HEK293 (cell line): ENCODE results near the gene GPATCH2.

Experiments used
- CTCF ChIA-PET: fragments of 350-600 bp; formaldehyde crosslinking; extraction: SDS; loops from one replicate; lab custom pipeline; 2021; ENCODE audit warnings: antibody characterized with exemption; lab: Yijun Ruan, JAX
- POLR2A ChIA-PET: fragments of 300-600 bp; formaldehyde crosslinking; extraction: SDS; loops from one replicate; lab custom pipeline; 2020; ENCODE audit warnings: antibody characterized with exemption, inconsistent platforms; lab: Yijun Ruan, JAX
- H3K27ac ChIP-seq: fragments of 200-500 bp; sonication (Bioruptor generic); 2 replicates; pipeline ENCODE4 v1.5.1; 2014; ENCODE audit warnings: low read depth, low read length, control low read depth, inconsistent platforms; ENCODE audit errors: extremely low read depth
- H3K36me3 ChIP-seq, 2 experiments: fragments of 200-500 bp in 1 of 2; sonication (Bioruptor generic) in 1 of 2; 1 replicate in 1 of 2; 2 replicates in 1 of 2; pipeline ENCODE4 v1.5.1; 2014 to 2017; ENCODE audit warnings: inconsistent platforms in 2 of 2, low read length in 2 of 2; ENCODE audit not compliant: control insufficient read depth in 2 of 2, insufficient read depth in 1 of 2
- H3K4me1 ChIP-seq: fragments of 200-500 bp; sonication (Bioruptor generic); 2 replicates; pipeline ENCODE4 v1.5.1; 2014; ENCODE audit warnings: mild to moderate bottlenecking, low read length, inconsistent platforms; ENCODE audit not compliant: control insufficient read depth, insufficient read depth
- H3K4me3 ChIP-seq: 2 replicates; pipeline ENCODE4 v1.5.1; 2011; ENCODE audit warnings: low read depth, mild to moderate bottlenecking, control low read depth, low read length, moderate library complexity
- H3K9me3 ChIP-seq: fragments of 200-500 bp; sonication (Bioruptor generic); 2 replicates; pipeline ENCODE4 v1.5.1; 2014; ENCODE audit warnings: low read depth, low read length, inconsistent platforms; ENCODE audit not compliant: control insufficient read depth, insufficient read depth
- GFI1B ChIP-seq: fragments of 450-650 bp; formaldehyde crosslinking; IDR thresholded peaks from 2 replicates; pipeline ENCODE4 v1.5.1; 2016; ENCODE audit warnings: missing biosample characterization, missing genetic modification characterization
- HOXC10 ChIP-seq: sonication (generic); formaldehyde crosslinking; IDR thresholded peaks from 2 replicates; pipeline ENCODE4 v1.8.1; 2023; ENCODE audit warnings: mild to moderate bottlenecking, missing genetic modification reagents
- ZBTB17 ChIP-seq: fragments of 450-650 bp; formaldehyde crosslinking; IDR thresholded peaks from 2 replicates; pipeline ENCODE4 v1.5.1; 2016; ENCODE audit warnings: missing biosample characterization, missing genetic modification characterization
- ZBTB26 ChIP-seq: fragments of 450-650 bp; formaldehyde crosslinking; optimal IDR thresholded peaks from 2 replicates; pipeline ENCODE3; 2016; ENCODE audit warnings: missing biosample characterization, mild to moderate bottlenecking, missing genetic modification characterization
- ZNF148 ChIP-seq: fragments of 450-650 bp; formaldehyde crosslinking; IDR thresholded peaks from 2 replicates; pipeline ENCODE4 v1.5.0; 2017; ENCODE audit warnings: missing biosample characterization, missing genetic modification characterization, borderline replicate concordance
- ZNF175 ChIP-seq: fragments of 450-650 bp; formaldehyde crosslinking; IDR thresholded peaks from 2 replicates; pipeline ENCODE4 v1.5.1; 2016; ENCODE audit warnings: missing biosample characterization, missing genetic modification characterization
- ZNF202 ChIP-seq: fragments of 450-650 bp; formaldehyde crosslinking; IDR thresholded peaks from 2 replicates; pipeline ENCODE4 v1.5.1; 2016; ENCODE audit warnings: missing biosample characterization, missing genetic modification characterization, borderline replicate concordance
- ZNF24 ChIP-seq: fragments of 450-650 bp; formaldehyde crosslinking; IDR thresholded peaks from 2 replicates; pipeline ENCODE4 v1.5.1; 2016; ENCODE audit warnings: missing biosample characterization, missing genetic modification characterization
- ZNF292 ChIP-seq: fragments of 450-650 bp; formaldehyde crosslinking; IDR thresholded peaks from 2 replicates; pipeline ENCODE4 v1.5.1; 2016; ENCODE audit warnings: low read depth, missing biosample characterization, missing genetic modification characterization, borderline replicate concordance
- ZNF362 ChIP-seq: fragments of 450-650 bp; formaldehyde crosslinking; IDR thresholded peaks from 2 replicates; pipeline ENCODE4 v1.5.1; 2016; ENCODE audit warnings: missing biosample characterization, missing genetic modification characterization
- ZNF514 ChIP-seq: fragments of 450-650 bp; formaldehyde crosslinking; IDR thresholded peaks from 2 replicates; pipeline ENCODE4 v1.5.1; 2016; ENCODE audit warnings: missing biosample characterization, missing genetic modification characterization
- ZNF558 ChIP-seq: fragments of 450-650 bp; formaldehyde crosslinking; IDR thresholded peaks from 2 replicates; pipeline ENCODE4 v1.5.1; 2016; ENCODE audit warnings: missing biosample characterization, missing genetic modification characterization
- ZNF600 ChIP-seq: fragments of 450-650 bp; formaldehyde crosslinking; IDR thresholded peaks from 2 replicates; pipeline ENCODE4 v1.5.1; 2016; ENCODE audit warnings: missing biosample characterization, missing genetic modification characterization
- ZNF639 ChIP-seq: fragments of 450-650 bp; formaldehyde crosslinking; IDR thresholded peaks from 2 replicates; pipeline ENCODE4 v1.5.1; 2016; ENCODE audit warnings: missing biosample characterization, missing genetic modification characterization
- ZNF707 ChIP-seq: fragments of 450-650 bp; formaldehyde crosslinking; IDR thresholded peaks from 2 replicates; pipeline ENCODE4 v1.5.1; 2016; ENCODE audit warnings: missing biosample characterization, missing genetic modification characterization
- ZSCAN30 ChIP-seq: fragments of 450-650 bp; IDR thresholded peaks from 2 replicates; pipeline ENCODE4 v1.5.1; 2018; ENCODE audit warnings: missing biosample characterization, mild to moderate bottlenecking, missing genetic modification characterization, moderate library complexity

The GPATCH2 gene

GRCh38 chr1:217554849-217555248 lies 76.0 kb downstream of the GPATCH2 start:
- H3K9me3 ChIP-seq = no peaks in the 10 kb centered on the region
- H3K4me1 ChIP-seq = no peaks in the 10 kb centered on the region
- POLR2A ChIA-PET = no interaction called here
- CTCF ChIA-PET = no interaction called here
- no peak overlapping the region for H3K4me3 ChIP-seq
- no peaks in the 10 kb centered on the region for H3K36me3 ChIP-seq
- TF ChIP-seq ZSCAN30 (tag by site-specific recombination) (no peak), ZNF202 (tag by site-specific recombination) (no peak), ZNF148 (tag by site-specific recombination) (no peak), ZNF514 (tag by site-specific recombination) (no peak), ZNF292 (tag by site-specific recombination) (no peak), HOXC10 (no peak), ZNF558 (tag by site-specific recombination) (no peak), ZNF362 (tag by site-specific recombination) (no peak)
- H3K27ac ChIP-seq = no peak overlapping the region

GRCh38 chr1:217553949-217554509 lies 76.9 kb downstream of the GPATCH2 start:
- no peak for TF ChIP-seq ZNF24 (tag by site-specific recombination)
- no peak for TF ChIP-seq ZNF707
- no peak for TF ChIP-seq GFI1B (tag by site-specific recombination)
- TF ChIP-seq ZBTB26 (tag by site-specific recombination) = no peak
- no peak for TF ChIP-seq ZNF175 (tag by site-specific recombination)
- no peak for TF ChIP-seq ZNF600 (tag by site-specific recombination)
- no peak for TF ChIP-seq ZBTB17
- no peak for TF ChIP-seq ZNF639 (tag by site-specific recombination)
- no peaks in the 10 kb centered on the region for H3K36me3 ChIP-seq
- ChIA-PET CTCF (no interaction called here), POLR2A (no interaction called here)
- no peaks in the 10 kb centered on the region for H3K9me3 ChIP-seq
- H3K4me3 ChIP-seq = no peak overlapping the region
- no peaks in the 10 kb centered on the region for H3K4me1 ChIP-seq
- H3K27ac ChIP-seq = no peak overlapping the region
